Measurements from ENCODE around the gene PRDM5.
"Not testable (repeated sequence)": the region's sequence is repeated elsewhere in the genome, so short reads cannot be mapped to it uniquely, and the experiment has no call there.

Gene PRDM5

DNA sequence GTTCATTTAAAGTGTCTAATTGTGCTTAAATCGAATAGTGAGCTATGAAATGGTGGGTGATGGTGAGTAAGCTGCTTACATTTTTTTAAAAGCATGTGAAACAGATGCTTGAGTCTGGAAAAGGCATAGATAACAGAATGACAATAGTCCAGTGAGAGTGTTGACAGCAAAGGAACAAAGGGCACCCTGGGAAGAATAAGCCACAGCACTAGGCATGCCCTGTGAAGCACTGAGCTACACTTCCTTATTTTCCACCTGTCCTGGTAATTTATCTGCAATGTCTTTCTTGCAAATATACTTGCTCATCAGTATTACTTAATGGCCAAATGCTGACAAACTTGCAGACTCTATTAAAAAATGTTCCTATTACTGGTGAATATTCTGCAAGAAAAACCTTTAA lies 168.7 kb downstream of the PRDM5 start:
- peak; percentile 25 for DNase-seq (ENCODE audit: low spot score)

DNA sequence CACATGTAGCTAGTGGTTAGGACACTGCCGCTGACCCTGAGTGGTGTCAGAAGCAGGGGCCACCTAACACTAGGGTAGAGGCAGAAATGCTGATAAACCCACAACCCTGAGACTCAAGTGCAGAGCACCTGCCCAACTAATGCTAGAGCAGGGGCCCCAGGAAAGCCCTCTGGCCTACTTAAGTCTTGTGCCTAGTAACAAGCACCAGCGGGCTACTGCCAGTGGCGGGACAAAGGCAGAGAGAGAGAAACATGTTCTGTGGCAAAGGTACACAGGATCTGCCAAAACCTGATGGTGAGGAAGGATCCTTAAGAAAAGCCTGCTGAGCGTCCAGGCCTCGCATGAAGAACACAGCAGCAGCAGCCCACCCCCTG lies 172.4 kb downstream of the PRDM5 start:
- DNase-seq (ENCODE audit: low spot score) = no peak

DNA sequence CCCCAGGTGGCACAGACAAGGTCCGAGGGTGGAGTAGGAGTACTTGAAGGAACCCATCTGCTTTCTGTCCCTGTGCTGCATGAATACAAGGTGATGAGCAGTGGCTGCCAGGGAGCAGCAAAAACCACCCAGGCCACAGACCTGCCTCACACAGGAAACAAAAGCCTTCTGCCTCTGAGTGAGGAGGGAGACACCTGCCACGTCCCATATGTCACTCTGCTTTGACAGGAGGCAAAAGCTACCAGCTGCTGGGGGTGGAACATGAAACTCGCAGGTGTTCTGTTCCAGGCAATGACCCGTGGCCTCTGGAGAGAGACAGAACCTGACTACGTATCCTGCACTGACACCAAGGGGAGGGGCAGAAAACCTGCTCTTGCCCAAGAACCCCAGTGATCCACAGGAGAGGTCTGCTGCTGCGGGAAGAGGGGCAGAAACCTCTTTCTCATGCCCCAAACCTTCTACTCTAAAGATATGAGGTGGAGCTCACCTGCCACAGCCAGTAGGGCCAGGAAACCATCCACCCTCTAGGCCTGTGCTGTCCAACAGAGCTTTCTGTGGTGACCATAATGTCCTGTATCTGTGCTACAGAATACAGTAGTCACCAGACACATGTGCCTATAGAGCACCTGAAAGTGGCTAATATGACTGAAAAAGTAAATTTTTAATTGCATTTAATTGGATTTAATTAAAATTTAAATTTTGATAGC lies 172.9 kb downstream of the PRDM5 start:
- no peak for DNase-seq (ENCODE audit: low spot score)

GRCh38 chr4:120741636-120742035 lies 180.9 kb downstream of the PRDM5 start:
- DNase-seq (ENCODE audit: low spot score) = not testable (repeated sequence)

GRCh38 chr4:120736312-120736711 lies 186.2 kb downstream of the PRDM5 start:
- no peak for DNase-seq (ENCODE audit: low spot score)

- DNase-seq (ENCODE audit: low spot score) = no peak
Observed at GRCh38 chr4:120733968-120734367, 188.6 kb downstream of the PRDM5 start.

DNA sequence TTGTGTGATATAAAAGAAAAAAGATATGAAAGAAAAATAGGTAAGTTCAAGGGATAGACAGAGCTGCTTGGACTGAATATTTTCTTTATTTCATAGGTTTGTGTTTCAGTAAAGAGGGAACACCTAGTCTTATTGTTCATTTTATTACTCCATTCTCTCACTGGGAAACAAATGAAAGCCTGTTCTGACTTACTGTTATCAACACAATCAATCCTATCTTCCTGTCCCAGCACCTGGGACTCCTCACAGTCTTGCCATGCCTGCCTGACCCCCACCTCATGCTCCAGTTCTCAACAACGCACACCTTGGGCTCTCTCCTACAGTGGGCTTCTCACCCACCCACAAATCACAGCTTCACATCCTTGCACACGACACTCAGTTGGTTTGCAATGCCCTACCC lies 189.5 kb downstream of the PRDM5 start:
- DNase-seq (ENCODE audit: low spot score) = no peak

GRCh38 chr4:120731561-120731960 lies 191.0 kb downstream of the PRDM5 start:
- no peak for DNase-seq (ENCODE audit: low spot score)

GRCh38 chr4:120730777-120731320 lies 191.7 kb downstream of the PRDM5 start:
- no peak for DNase-seq (ENCODE audit: low spot score)

DNA sequence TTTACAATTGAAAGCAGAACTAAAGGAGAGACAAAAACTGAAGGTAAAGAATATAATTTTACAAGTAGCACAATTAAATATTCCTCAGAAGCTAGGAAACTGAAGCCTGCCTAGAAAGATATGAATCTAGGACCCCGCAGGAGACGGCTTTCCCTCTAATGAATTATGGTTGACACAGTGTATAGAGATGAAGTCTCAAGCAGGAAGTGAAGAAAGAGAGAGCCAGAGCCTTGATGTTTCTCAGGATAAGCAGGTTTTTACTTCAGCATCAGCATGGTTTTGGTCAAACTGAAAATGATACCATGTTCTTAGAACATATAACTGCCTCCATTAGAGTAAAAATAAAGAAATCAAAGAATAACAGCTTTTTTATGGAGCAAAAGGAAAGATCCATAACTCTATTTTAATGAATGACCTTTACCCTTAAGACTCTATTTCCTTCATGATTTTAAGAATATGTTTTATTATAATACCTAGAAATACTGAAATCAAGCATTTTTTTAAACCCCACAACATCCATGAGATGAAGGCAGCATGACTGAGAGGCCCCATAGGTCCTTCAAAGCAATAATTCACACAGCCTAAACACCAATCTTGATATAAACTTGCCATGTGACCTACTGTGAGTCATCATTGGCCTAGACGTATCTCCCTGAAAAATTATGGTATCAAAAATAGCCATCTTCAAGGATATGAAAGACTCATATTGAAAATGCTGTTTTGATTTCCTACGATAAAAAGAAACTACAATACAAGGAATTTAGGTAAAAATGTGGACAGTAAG lies 193.4 kb downstream of the PRDM5 start:
- DNase-seq (ENCODE audit: low spot score) = no peak

GRCh38 chr4:120725639-120726580 lies 196.6 kb downstream of the PRDM5 start:
- DNase-seq (ENCODE audit: low spot score) = no peak

DNA sequence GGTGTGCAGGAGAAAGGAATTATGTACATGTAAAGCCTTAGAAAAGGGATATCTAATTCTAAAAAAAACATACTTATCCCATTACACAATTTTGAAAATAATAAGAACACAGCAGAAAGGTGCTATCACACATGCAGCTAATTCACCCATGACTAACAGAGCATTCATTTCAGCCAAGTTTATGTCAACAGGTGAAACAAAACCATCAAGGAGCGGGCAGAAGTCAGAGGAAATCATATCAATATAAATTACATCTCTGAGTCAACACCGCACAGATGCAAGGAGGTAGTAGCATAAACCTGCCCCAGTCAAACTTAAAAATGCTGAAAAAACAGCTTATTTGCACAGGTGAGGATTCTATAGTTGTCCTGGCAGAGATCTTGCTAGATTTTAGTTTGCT lies 197.9 kb downstream of the PRDM5 start:
- DNase-seq (ENCODE audit: low spot score) = no peak

DNA sequence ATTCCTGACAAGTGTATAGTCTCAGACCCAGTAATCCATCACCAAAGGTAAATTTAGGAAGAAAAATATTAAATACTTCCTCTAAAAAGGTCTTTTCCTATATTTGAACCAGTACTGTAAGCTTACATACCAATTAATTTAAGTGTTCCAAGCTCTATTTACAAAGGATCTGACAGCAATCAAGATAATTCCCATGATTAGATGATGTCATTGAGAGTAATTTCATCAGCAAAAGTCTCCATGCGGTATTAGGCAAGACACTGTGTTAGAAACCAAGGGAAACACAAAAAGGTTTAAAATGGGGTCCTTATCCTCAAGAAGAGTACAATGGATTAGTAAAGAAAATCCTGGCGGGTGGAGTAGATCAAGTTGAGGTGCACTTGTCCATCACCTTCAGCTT lies 198.5 kb downstream of the PRDM5 start:
- no peak for DNase-seq (ENCODE audit: low spot score)

DNA sequence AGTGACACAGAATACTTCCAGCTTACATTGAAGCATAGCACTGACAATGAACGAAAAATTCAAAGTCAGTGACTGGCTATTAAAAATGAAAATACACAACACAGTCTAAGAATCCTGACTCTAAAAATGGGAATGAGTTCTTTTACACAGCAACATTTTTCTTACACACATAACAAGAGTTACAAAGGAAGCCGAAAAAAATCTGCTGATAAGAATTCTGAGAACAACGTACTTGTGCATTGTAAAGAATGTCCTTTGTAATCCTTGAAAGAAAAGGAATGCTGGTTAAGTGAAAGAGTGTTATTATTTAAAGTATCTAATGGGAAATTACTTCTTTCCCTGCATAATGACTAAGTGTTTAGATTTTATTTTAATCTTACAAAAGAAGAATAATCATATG lies 199.4 kb downstream of the PRDM5 start:
- DNase-seq (ENCODE audit: low spot score) = no peak

GRCh38 chr4:120722655-120723054 lies 199.9 kb downstream of the PRDM5 start:
- DNase-seq (ENCODE audit: low spot score) = no peak

GRCh38 chr4:120720354-120720934 lies 202.1 kb downstream of the PRDM5 start:
- no peak for DNase-seq (ENCODE audit: low spot score)

DNA sequence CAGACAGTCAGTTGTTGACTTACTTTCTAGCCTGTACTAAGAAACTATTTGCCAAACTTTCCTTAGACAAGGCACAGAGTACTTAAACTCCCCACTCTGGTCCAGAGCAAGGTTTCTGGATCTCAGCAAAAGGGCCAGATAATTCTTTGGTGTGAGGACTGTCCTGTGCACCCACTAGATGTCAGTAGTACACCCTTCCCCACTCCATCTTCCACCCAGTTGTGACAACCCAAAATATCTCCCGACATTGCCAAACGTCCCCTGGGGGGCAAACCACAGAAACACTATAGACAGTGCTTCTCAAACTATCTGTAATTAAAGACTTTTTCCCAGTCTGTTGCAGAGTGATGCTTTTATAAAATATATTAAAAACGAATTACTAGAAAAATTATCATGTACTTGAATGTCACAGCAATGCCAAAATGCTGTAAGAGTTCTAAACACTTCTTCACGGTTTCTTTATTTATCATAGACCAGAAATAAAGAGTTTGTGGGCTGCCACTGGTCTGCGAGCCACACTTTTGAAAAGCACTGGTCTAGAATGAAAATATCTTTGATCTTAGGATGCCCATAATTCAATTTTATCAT lies 203.5 kb downstream of the PRDM5 start:
- DNase-seq (ENCODE audit: low spot score) = peak; percentile 45

GRCh38 chr4:120716346-120716745 lies 206.2 kb downstream of the PRDM5 start:
- no peak for DNase-seq (ENCODE audit: low spot score)

DNA sequence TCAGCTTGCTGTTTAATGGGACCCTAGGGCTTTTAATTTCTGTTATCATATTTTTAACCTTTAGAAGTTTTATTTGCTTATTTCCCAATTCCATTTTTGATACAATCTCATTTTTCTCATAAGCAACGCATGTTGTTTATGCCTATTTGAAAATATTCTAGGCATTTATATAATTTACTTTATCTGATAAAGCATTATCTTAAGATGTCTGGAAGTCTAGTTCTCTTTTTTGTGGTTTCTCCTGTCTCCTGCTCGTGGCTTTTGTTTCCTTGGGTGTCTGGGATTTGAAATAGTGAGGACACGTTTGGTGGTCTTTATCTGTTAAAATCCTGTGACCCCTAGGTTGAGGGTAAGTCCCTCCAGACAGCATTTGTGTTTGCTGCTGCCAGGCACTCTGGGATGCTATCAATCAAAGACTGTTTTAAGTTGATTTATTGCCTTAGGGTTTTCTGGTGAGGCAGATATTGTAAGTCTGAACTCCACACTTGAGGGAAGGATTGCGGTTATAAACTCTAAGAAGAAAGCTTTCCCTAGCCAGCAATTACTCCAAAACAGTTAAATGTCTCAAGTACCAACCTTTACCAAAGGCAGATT lies 208.0 kb downstream of the PRDM5 start:
- DNase-seq (ENCODE audit: low spot score) = no peak

GRCh38 chr4:120709991-120710390 lies 212.5 kb downstream of the PRDM5 start:
- no peak for DNase-seq (ENCODE audit: low spot score)

GRCh38 chr4:120704538-120704937 lies 218.0 kb downstream of the PRDM5 start:
- DNase-seq (ENCODE audit: low spot score) = peak; percentile 39
